Erythroblast (primary cell): Measurements from ENCODE around the gene SARS1.

Source experiments
- GATA1 ChIP-seq: IDR thresholded peaks from 2 replicates; pipeline ENCODE4 v1.6.1; 2011; ENCODE audit warnings: low read depth, mild to moderate bottlenecking, control low read depth, low read length, moderate library complexity
- POLR2A ChIP-seq: IDR thresholded peaks from 2 replicates; pipeline ENCODE4 v1.6.1; 2011; ENCODE audit warnings: mild to moderate bottlenecking, low read length

DNA sequence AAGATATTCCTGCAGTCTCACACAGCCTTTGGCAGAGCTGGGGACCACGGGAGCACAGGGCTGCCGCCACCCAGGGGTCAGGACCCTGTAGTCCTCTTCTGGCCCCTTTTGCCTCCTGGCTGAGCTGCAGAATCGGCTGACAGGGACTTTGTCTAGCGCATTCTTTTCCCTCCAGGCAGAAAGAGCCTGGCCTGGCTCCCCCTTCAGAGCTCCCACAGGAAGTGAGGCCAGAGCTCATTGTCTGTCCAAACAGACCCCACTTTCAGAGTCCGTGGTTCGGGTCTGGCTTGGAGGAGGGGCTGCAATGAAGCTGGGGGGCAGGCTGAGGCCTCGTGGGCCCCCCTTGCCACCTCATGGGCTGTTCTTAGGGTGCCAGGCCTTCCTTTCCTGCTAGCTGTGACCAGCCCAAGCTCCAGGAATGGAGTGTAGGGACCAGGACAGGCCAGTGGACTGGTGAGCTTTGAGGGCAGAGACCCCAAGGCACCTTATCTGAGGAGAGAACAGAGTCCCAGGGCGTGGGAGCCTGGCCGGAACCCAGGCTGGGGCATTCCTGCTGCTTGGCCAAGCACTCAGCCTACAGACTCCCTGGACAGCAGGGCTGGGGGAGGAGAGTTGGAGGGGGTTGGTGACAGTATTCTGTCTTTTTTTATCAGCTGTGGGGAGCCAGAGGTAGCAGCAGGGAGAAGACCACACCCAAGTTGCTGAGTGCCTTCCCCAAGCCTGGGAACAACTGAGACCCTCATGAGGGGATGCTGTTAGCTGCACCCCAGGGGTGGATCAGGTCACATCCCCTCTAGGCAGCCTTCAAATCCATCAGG, 40.3 kb downstream of the SARS1 start:
- TF ChIP-seq POLR2A (no peak), GATA1 (no peak)
